HG03097 (cell line): Measurements from ENCODE around the gene ERP27.

Experiments
- ATAC-seq: cut with Tn5 transposase; IDR thresholded peaks from one replicate; pipeline ENCODE4 v1.9.1; 2021; ENCODE audit not compliant: unreplicated experiment, low FRiP score

ERP27 gene

GRCh38 chr12:14938301-14938700, at the start of gene ERP27:
Gene ERP27 (minus strand): TSS chr12:14938537. CDS start chr12:14938508, 29 bp downstream.
- ATAC-seq: no peak

GRCh38 chr12:14988035-14988434, 49.7 kb upstream of the ERP27 start:
- ATAC-seq: no peak

GRCh38 chr12:14986449-14986848, 48.1 kb upstream of the ERP27 start:
- no peak for ATAC-seq

- ATAC-seq: no peak
Measured at GRCh38 chr12:14984766-14985285, 46.5 kb upstream of the ERP27 start.

DNA sequence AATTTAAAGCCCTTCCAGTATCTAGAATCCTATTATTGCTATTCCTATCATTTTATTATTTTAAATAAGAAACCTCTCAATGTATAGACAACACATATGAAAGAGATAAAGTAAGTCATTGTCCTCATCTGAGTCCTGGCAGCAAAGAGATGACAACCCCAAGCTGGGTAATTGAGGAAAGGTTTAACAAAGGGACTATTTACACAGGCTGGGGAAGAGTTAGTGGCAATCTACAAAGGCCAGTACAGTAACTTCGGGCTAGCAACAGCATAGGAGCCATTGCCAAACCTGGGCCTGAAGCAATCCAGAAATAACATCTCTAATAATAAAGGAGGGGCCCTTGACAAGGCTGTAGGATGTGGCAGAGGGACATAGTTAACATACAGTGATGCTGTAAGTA, 45.7 kb upstream of the ERP27 start:
- ATAC-seq: no peak

DNA sequence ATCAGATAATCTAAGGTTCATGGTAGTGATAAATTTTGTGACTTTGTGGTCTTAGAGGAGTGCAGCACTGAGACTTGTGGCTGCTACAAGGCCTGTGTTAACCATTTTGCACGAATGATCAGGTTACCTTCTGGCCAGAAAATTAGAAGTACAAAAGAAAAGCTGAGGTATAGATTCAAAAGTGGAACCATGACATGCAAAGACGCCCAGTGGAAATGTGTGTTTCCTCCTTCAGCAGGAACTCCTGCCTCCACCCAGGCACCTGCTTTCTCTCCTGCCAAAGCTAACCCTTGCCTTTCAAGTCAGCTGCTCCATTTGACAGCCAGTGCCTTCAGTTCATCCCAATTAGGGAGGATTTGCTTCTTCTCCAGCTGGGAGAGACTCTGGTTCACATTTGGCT, 44.7 kb upstream of the ERP27 start:
- no peak for ATAC-seq

DNA sequence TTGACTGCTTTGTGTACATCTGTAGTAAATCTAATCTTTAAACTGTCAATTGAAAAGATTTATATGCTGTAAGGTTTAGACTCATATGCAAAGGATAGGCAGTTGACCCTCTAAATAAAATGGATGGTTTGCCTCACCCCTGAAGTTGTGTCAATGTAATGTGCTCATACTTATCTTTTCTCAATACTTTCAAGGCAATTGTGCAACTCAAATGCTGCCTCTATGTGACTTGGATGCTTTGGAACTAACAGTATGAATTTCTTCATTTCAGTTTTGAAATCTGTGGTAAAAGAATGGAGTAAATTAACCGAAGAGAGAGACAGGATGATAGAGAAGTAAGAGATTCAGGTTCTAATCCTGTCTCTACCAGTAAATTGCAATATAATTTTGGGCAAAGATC, 44.2 kb upstream of the ERP27 start:
- ATAC-seq: no peak

DNA sequence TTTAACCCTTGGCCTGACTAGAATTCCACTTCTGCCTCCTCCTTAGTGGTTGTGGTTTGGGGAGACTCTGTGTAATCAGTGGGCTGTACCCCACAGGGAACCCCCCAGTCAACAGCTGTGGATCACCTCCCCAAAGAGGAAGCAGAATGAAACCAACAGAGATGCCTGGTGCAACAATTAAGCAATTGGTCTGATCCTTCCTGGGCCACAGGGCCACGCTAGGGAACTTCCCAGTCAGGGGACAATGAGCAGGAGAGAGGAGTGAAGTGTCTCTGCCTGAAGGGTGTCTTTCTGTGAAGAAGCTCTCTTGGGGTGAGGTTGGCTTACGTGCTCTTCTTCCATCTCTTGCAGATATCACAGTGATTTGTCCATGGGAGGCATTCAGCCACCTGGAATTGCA, 42.7 kb upstream of the ERP27 start:
- ATAC-seq: peak; percentile 49

DNA sequence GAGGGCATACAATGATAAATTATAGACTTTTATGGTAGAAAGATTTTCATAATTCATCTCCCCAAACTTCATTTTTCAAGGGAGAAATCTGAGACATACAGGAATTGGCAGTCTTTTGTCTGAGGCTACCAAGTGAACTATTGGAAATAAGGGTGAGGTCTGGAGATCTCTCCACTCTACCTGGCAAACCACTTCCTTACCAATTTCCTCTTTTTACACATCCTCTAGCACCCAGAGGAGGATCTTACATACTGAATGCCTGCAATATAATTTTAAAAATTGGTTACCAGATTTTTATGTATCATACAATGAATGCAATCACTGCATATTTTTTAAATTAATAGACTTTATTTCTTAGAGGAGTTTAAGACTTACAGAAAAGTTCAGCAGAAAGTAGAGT, 41.1 kb upstream of the ERP27 start:
- ATAC-seq: no peak

GRCh38 chr12:14976658-14977057, 38.3 kb upstream of the ERP27 start:
- ATAC-seq: no peak

- no peak for ATAC-seq
Measured at GRCh38 chr12:14975457-14975856, 37.1 kb upstream of the ERP27 start.

GRCh38 chr12:14974633-14975032, 36.3 kb upstream of the ERP27 start:
- ATAC-seq: no peak

DNA sequence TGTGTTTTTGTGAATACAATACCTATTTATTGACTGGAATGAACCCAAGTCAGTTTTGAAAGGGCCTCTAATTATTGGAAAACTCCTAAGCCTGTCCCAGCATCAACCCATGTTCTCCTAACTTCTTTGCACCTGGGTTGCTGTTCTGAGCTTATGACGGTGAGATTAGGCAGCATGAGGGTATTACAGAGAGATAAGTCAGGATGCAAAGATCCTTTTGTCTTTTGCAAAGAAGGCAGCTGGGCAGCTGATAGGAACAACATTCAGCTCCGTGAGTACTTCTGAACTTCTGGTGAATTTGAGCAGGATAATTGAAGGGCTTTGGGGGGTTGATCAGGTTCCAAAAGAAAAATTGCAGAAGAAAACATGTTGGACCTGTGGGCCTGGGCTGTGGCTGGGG, 34.5 kb upstream of the ERP27 start, which contains the start of gene PDE6H:
Gene PDE6H (plus strand): TSS at position 227 of the 400 bp plus-strand sequence. CDS start 4,971 bp downstream, outside the sequence.
- no peak for ATAC-seq

DNA sequence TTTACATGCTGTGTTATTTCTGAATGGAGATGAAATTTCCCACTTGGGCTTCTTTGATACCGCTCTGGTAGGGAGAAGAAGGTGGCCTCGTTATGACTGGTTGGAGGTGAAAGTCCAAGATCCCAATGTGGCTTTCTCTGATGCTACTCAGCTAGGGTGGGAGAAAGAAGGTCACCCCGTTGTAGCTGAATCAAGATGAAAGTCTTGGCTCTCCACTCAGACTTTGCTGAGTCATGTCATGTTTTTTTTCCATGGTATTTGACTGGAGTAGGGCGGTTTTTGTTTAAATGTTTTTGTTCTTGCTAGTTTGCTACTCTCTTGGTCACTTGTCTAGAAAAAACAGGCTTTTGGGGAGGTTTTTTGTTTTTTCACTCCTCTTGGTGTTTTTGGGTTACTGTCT, 32.1 kb upstream of the ERP27 start:
- ATAC-seq: no peak

- no peak for ATAC-seq
Measured at GRCh38 chr12:14968478-14968877, 30.1 kb upstream of the ERP27 start.

GRCh38 chr12:14965221-14965620, 26.9 kb upstream of the ERP27 start:
- no peak for ATAC-seq

GRCh38 chr12:14964406-14964805, 26.1 kb upstream of the ERP27 start:
- ATAC-seq: no peak

GRCh38 chr12:14963520-14963919, 25.2 kb upstream of the ERP27 start:
- ATAC-seq: no peak

- no peak for ATAC-seq
Measured at GRCh38 chr12:14962797-14963196, 24.5 kb upstream of the ERP27 start.

DNA sequence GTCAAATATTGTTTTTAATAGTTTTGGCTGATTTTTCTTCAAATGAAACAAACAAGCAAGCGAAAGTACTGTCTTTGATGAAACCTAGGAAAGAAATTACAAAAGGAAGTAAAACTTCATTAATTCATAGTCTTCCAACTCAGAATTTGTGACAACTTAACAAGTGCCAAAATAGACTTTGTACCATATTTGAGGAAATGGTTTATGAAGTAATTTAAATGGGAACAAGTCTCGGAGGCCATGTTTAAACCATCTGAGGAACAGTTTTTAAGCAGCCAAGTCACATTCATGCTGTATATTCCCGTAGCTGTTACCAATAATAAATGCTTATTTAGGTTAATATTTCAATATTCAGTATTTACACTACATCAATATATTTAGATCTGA, 23.8 kb upstream of the ERP27 start:
- no peak for ATAC-seq

GRCh38 chr12:14961466-14962152, 23.3 kb upstream of the ERP27 start, which contains the start of gene ARHGDIB:
Gene ARHGDIB (minus strand): TSS chr12:14961601. CDS start chr12:14950712, 10,889 bp downstream.
- peak; percentile 54 for ATAC-seq
